ENCODE results near the gene TMEM132D.

TMEM132D gene

GRCh38 chr12:129332286-129332685 is 571.5 kb downstream of the TMEM132D start:
- H3K27me3 ChIP-seq (ENCODE audit: low read length): no peaks in the 10 kb centered on the region
- no peak overlapping the region for H3K9ac ChIP-seq (ENCODE audit: low read length)
- H3F3A ChIP-seq (ENCODE audit: insufficient read depth): no peaks in the 10 kb centered on the region
- no peaks in the 10 kb centered on the region for H3K79me2 ChIP-seq (ENCODE audit: insufficient read depth, low read length)
- no peaks in the 10 kb centered on the region for H3K9me3 ChIP-seq (ENCODE audit: insufficient read depth, low read length)
- H4K20me1 ChIP-seq (ENCODE audit: low read depth, low read length): no peaks in the 10 kb centered on the region
- H2AFZ ChIP-seq (ENCODE audit: low read depth, low read length, severe bottlenecking): no peak overlapping the region
- no peak for TF ChIP-seq EZH2phosphoT487 (conservative IDR thresholded peaks at IDR 0.05; ENCODE audit: low read length)
- no peak for TF ChIP-seq CTCF (IDR thresholded peaks at IDR 0.05; ENCODE audit: insufficient read depth, low read length, poor library complexity, severe bottlenecking)
- no peak overlapping the region for H3K4me2 ChIP-seq (ENCODE audit: low read depth, low read length, poor library complexity, severe bottlenecking)
- no peak overlapping the region for H3K27ac ChIP-seq (ENCODE audit: low read depth, low read length)
- H3K36me3 ChIP-seq (ENCODE audit: low read length): no peaks in the 10 kb centered on the region
- no peaks in the 10 kb centered on the region for H3K9me2 ChIP-seq (replicated peaks; ENCODE audit: insufficient read depth, low read length)
- no peak overlapping the region for H3K4me3 ChIP-seq (ENCODE audit: insufficient read depth, low read length, poor library complexity, severe bottlenecking)

- no peaks in the 10 kb centered on the region for H3F3A ChIP-seq (ENCODE audit: insufficient read depth)
- H3K36me3 ChIP-seq (ENCODE audit: low read length): no peaks in the 10 kb centered on the region
- H3K27me3 ChIP-seq (ENCODE audit: low read length): no peaks in the 10 kb centered on the region
- H4K20me1 ChIP-seq (ENCODE audit: low read depth, low read length): no peaks in the 10 kb centered on the region
- no peak overlapping the region for H3K4me3 ChIP-seq (ENCODE audit: insufficient read depth, low read length, poor library complexity, severe bottlenecking)
- no peak overlapping the region for H2AFZ ChIP-seq (ENCODE audit: low read depth, low read length, severe bottlenecking)
- no peaks in the 10 kb centered on the region for H3K9me3 ChIP-seq (ENCODE audit: insufficient read depth, low read length)
- H3K27ac ChIP-seq (ENCODE audit: low read depth, low read length): no peak overlapping the region
- no peak for TF ChIP-seq EZH2phosphoT487 (conservative IDR thresholded peaks at IDR 0.05; ENCODE audit: low read length)
- TF ChIP-seq CTCF (IDR thresholded peaks at IDR 0.05; ENCODE audit: insufficient read depth, low read length, poor library complexity, severe bottlenecking): no peak
- no peaks in the 10 kb centered on the region for H3K9me2 ChIP-seq (replicated peaks; ENCODE audit: insufficient read depth, low read length)
- H3K9ac ChIP-seq (ENCODE audit: low read length): no peak overlapping the region
- H3K79me2 ChIP-seq (ENCODE audit: insufficient read depth, low read length): no peaks in the 10 kb centered on the region
- H3K4me2 ChIP-seq (ENCODE audit: low read depth, low read length, poor library complexity, severe bottlenecking): no peak overlapping the region
These were observed 572.3 kb downstream of the TMEM132D start for GRCh38 chr12:129331356-129332085.

- Histone ChIP-seq H2AFZ (ENCODE audit: low read depth, low read length, severe bottlenecking) (no peak overlapping the region), H3K9me2 (replicated peaks; ENCODE audit: insufficient read depth, low read length) (no peaks in the 10 kb centered on the region), H4K20me1 (ENCODE audit: low read depth, low read length) (no peaks in the 10 kb centered on the region), H3K9ac (ENCODE audit: low read length) (no peak overlapping the region), H3K36me3 (ENCODE audit: low read length) (no peaks in the 10 kb centered on the region), H3K79me2 (ENCODE audit: insufficient read depth, low read length) (no peaks in the 10 kb centered on the region), H3K9me3 (ENCODE audit: insufficient read depth, low read length) (no peaks in the 10 kb centered on the region), H3F3A (ENCODE audit: insufficient read depth) (no peaks in the 10 kb centered on the region), H3K27ac (ENCODE audit: low read depth, low read length) (no peak overlapping the region), H3K4me2 (ENCODE audit: low read depth, low read length, poor library complexity, severe bottlenecking) (no peak overlapping the region), H3K27me3 (ENCODE audit: low read length) (no peaks in the 10 kb centered on the region), H3K4me3 (ENCODE audit: insufficient read depth, low read length, poor library complexity, severe bottlenecking) (no peak overlapping the region)
- TF ChIP-seq EZH2phosphoT487 (conservative IDR thresholded peaks at IDR 0.05; ENCODE audit: low read length) (no peak), CTCF (IDR thresholded peaks at IDR 0.05; ENCODE audit: insufficient read depth, low read length, poor library complexity, severe bottlenecking) (no peak)
These were observed 575.6 kb downstream of the TMEM132D start for GRCh38 chr12:129328235-129328634.

Data from SU-DHL-6 (cell line).